GOT3 (cell line): Measurements from ENCODE around the gene SRGAP2.
"Not testable (repeated sequence)": the region's sequence is repeated elsewhere in the genome, so short reads cannot be mapped to it uniquely, and the experiment has no call there.

Source experiments
- DNase-seq: peaks from one replicate; lab custom pipeline; 2025; ENCODE audit warnings: mixed read lengths; lab: John Stamatoyannopoulos, UW

The SRGAP2 gene

DNA sequence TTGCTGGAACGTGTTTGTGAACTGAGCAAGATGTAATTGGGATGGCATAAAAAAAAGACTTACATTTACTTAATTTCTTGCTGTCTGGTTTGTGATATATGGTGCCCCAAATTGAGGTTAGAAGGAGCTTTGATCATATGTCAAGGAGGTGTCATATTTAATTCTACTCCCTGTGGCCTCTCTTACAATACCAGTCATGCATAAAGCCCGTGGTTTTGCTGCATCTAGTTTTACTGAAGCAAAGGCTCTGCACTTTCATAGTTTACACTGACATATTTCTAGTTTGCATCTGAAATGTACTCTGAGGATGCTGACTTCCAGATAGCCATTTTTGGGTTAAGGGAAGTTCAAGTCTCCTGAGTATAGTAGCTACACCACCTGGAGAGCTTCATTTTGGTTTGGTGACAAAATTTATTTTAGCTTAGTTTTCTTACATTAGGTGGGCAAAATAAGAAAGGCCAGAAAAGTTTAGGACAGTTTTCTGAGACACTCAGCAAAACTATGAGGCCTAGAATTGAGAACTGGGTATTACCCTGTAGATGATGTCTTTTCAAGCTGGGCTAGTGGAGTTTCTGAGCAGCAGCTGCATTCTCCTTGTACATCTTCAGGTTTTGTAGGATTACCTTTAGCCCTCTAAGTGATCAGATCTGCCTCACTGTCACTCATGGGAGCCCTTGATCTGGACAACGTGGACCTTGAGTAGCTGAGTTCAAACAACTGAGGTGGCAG is 47.8 kb downstream of the SRGAP2 start:
- not testable (repeated sequence) for DNase-seq

DNA sequence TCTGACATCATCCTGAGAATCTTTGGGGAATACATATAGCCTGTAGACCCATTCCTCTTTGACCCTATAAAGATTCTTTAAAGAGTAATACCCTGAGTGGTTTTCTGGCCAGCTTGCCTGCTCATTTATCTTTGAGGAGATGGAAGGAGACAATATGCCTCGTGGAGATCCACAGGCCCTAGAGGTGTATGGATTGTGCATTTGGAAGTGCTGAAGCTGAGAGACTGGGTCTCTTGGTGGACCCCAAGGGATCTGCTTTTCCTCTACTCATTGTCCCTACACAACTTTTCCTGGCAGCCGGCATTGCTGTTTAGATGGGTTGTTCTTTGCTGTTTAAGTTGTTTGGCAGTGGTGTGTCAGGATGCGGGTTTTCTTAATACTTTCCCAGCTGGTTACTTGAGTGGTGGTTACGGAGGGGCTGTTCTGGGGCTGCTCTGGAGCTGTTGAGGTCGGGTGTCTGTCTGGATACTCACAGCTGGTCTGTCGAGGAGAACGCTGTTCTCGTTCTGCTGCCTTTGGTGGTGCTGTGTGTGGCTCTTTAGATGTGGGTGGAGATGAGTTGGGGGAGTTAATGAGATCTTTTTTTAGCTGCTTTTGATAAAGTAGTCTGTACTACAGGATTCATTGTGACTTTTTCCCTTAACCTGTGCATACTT is 49.5 kb downstream of the SRGAP2 start:
- not testable (repeated sequence) for DNase-seq
